ENCODE measurements around the gene HIP1.
"Not testable (repeated sequence)": the region's sequence is repeated elsewhere in the genome, so short reads cannot be mapped to it uniquely, and the experiment has no call there.

The HIP1 gene

DNA sequence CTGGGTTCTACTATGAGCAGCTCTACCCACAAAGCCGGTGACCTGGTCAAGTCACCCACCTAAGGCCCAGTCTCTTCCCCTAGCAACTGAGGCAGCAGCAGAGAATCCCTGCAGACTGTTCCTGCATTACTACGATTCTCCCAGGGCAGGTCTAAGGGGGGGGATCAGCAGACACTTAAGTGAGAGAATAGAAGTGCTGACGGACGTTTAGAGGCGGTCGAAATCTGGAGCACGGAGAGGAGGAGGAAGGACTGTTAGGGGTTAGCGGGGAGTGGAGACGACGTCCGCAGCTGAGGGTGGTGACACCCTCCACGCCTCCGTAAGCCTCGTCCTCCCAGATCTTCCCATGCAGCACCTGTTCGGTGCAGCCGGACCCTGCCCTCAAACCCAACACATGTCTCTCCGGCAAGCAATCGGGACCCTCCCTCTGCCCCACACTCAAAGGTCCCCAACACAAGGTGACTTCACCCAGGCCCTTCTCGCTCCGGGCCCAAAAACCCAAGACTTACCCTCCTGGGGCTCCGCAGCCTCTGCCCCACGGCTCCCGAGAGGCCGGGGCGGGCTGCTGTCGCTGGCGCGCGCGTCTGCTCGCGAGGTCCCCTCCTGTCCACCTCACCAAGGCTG, 253.3 kb downstream of the HIP1 start:
- not testable (repeated sequence) for DNase-seq

Data from NCI-H2081 treated with DMSO at 0.1 percent for 48 hours (cell line).